Measurements from ENCODE around the gene TRNT1.

GRCh38 chr3:3165241-3165640 lies 38.5 kb downstream of the TRNT1 start:
- TF ChIP-seq CTCF (IDR thresholded peaks at IDR 0.05) (no peak), POLR2A (IDR thresholded peaks at IDR 0.05) (no peak), EP300 (IDR thresholded peaks at IDR 0.05) (no peak)

Data from ovary (tissue), 3 donors.